Esophagus squamous epithelium (tissue), 4 donors: ENCODE results near the gene CLEC4D.

Experiments used
- CTCF ChIP-seq, 6 experiments: fragments of 450-650 bp in 4 of 6; fragments of 200-600 bp in 2 of 6; sonication (generic) in 2 of 6; IDR thresholded peaks; one replicate each; pipeline ENCODE4 v1.5.1; 2016 to 2019; ENCODE audit warnings: antibody characterized with exemption in 6 of 6, mild to moderate bottlenecking in 4 of 6, moderate library complexity in 4 of 6
- POLR2A ChIP-seq, 4 donors: fragments of 450-650 bp; IDR thresholded peaks; one replicate each; pipeline ENCODE4 v1.6.1; 2017; ENCODE audit warnings: antibody characterized with exemption in 4 of 4, mild to moderate bottlenecking in 4 of 4, moderate library complexity in 3 of 4

- no peak for TF ChIP-seq CTCF (IDR thresholded peaks at IDR 0.05)
- TF ChIP-seq POLR2A (IDR thresholded peaks at IDR 0.05) = no peak
These were observed 37.6 kb upstream of the CLEC4D start for GRCh38 chr12:8475508-8476203.
